Endothelial cell (in vitro differentiated cells): ENCODE measurements around the gene XYLT1. TPM values are rescaled to one million over a fixed set of nuclear protein-coding genes. Genes with fewer than 3 reads are reported as not detected.
A peak's percentile ranks its signal among the peaks of the same experiment; 100 is the strongest.

Experiments
- DNase-seq: peaks from one replicate; pipeline ENCODE4 v3.0.0; 2021; ENCODE audit warnings: low spot score
- H3K27ac Mint-ChIP-seq: one replicate; pipeline ENCODE4 v1.8.0; 2021; ENCODE audit warnings: mixed read lengths, inconsistent platforms; ENCODE audit not compliant: unreplicated experiment
- H3K27me3 Mint-ChIP-seq: one replicate; pipeline ENCODE4 v1.8.0; 2021; ENCODE audit warnings: mild to moderate bottlenecking, moderate library complexity, mixed read lengths, inconsistent platforms; ENCODE audit not compliant: unreplicated experiment
- H3K36me3 Mint-ChIP-seq: one replicate; pipeline ENCODE4 v1.8.0; 2021; ENCODE audit warnings: mild to moderate bottlenecking, low read depth, mixed read lengths, inconsistent platforms; ENCODE audit not compliant: unreplicated experiment
- H3K4me1 Mint-ChIP-seq: one replicate; pipeline ENCODE4 v1.8.0; 2021; ENCODE audit warnings: mild to moderate bottlenecking, mixed read lengths, inconsistent platforms; ENCODE audit not compliant: unreplicated experiment
- H3K4me3 Mint-ChIP-seq: one replicate; pipeline ENCODE4 v1.8.0; 2021; ENCODE audit warnings: mild to moderate bottlenecking, mixed read lengths, inconsistent platforms; ENCODE audit not compliant: unreplicated experiment
- H3K9me3 Mint-ChIP-seq: one replicate; pipeline ENCODE4 v1.8.0; 2021; ENCODE audit warnings: mixed read lengths, inconsistent platforms; ENCODE audit not compliant: unreplicated experiment
- CTCF ChIP-seq: fragments of 200-600 bp; sonication (generic); IDR thresholded peaks from one replicate; pipeline ENCODE4 v1.5.0; 2021; ENCODE audit warnings: antibody characterized with exemption; ENCODE audit not compliant: unreplicated experiment
- total RNA-seq: library from RNA; stranded (reverse); fragmentation: NEBNext Ultra II Directional; extraction: Animal tissue kit (Norgen Biotek cat#: 25700); gene quantifications from one replicate; pipeline ENCODE4 v1.2.1, GENCODE V29; 2021; ENCODE audit not compliant: unreplicated experiment

Gene XYLT1
- total RNA-seq, 1 donor from 2014 or later = 11.1 TPM

DNA sequence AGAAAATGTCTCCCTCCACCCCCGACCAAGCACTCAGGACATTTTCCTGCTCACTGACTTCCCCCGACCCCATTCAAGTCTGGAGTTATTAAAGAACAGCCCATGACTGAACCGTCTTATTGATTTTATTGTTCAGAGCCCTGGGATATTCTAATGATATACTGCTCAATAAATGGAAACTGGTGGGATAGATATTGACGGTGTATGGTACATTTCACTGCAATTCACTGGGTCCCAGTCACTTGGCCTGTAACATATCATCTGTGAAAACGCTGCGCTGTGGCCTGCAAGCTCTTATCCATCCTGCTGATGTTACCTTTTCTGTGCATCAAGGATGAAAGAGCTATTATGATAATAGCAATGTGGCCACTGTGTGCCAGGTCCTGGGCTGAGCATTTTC, 258.2 kb downstream of the XYLT1 start:
- TF ChIP-seq CTCF = no peak
- Mint-ChIP-seq H3K36me3 (no peaks in the 10 kb centered on the region), H3K4me3 (no peak overlapping the region), H3K27ac (no peak overlapping the region), H3K4me1 (no peaks in the 10 kb centered on the region), H3K27me3 (no peaks in the 10 kb centered on the region), H3K9me3 (no peaks in the 10 kb centered on the region)
- DNase-seq = no peak

- peak; percentile 59 for DNase-seq
- no peak overlapping the region for H3K4me3 Mint-ChIP-seq
- no peaks in the 10 kb centered on the region for H3K27me3 Mint-ChIP-seq
- H3K27ac Mint-ChIP-seq = no peak overlapping the region
- H3K9me3 Mint-ChIP-seq = no peaks in the 10 kb centered on the region
- no peaks in the 10 kb centered on the region for H3K4me1 Mint-ChIP-seq
- H3K36me3 Mint-ChIP-seq = no peaks in the 10 kb centered on the region
- TF ChIP-seq CTCF = peak; percentile 60
Observed at GRCh38 chr16:17211797-17212196, 259.0 kb downstream of the XYLT1 start.

- TF ChIP-seq CTCF = no peak
- Mint-ChIP-seq H3K9me3 (no peaks in the 10 kb centered on the region), H3K4me3 (no peak overlapping the region)
Observed at GRCh38 chr16:17206712-17207111, 264.0 kb downstream of the XYLT1 start.

DNA sequence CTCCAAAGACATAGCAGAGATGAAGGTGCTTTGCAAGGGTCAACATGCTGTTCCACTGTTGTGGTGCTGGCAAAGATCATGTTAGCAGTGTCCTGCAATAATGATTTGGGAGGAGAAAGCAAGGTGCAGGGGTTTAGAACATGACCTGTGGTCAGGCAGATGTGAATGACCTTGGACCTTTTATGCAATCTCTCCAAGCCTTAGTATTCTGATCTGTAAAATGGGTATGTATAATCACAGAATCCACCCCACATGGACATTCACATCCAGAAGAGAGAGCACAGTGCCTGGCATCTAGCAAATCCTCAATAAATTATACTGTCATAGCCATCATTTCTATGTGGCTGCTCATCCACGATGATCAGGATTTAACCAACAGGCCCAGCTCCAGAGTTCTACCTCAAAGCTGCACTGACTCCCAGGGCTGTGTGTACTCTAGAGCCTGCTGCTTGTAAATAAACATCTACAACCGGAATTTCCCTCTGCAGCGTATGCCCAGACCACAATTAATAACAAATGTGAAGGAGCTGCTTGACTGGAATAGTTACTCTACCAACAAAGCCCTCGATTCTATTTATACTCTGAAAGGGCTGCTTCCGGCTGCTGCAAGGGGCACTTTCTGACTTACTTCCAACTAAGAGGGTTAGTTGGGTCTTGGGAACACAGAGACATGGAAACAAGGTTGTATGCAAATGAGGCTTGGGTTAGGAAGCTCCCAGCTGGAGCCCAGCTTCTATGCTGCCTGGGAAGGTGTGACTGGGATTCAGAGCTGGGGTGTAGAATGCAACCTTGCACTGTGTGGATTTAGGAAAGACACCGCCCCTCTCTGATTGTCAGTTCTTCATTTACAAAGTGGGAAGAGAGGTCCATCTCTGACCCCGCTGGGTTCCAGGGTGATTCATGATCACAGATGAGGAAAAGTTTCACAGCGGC, 265.2 kb downstream of the XYLT1 start:
- no peak for TF ChIP-seq CTCF
- H3K9me3 Mint-ChIP-seq = no peaks in the 10 kb centered on the region
- H3K4me3 Mint-ChIP-seq = no peak overlapping the region
- H3K27ac Mint-ChIP-seq = no peak overlapping the region
- H3K4me1 Mint-ChIP-seq = peaks cover 12% of the 10 kb centered on the region
- peaks cover 3% of the 10 kb centered on the region for H3K27me3 Mint-ChIP-seq
- no peaks in the 10 kb centered on the region for H3K36me3 Mint-ChIP-seq
- no peak for DNase-seq

More at GRCh38 chr16:17206712-17207111, 264.0 kb downstream of the XYLT1 start:
- Mint-ChIP-seq H3K36me3 (no peaks in the 10 kb centered on the region), H3K27ac (no peak overlapping the region), H3K4me1 (peaks cover 12% of the 10 kb centered on the region), H3K27me3 (peaks cover 3% of the 10 kb centered on the region)
- no peak for DNase-seq

- DNase-seq = no peak
- TF ChIP-seq CTCF = no peak
- Mint-ChIP-seq H3K27ac (no peak overlapping the region), H3K4me3 (no peak overlapping the region), H3K9me3 (no peaks in the 10 kb centered on the region), H3K4me1 (peaks cover 12% of the 10 kb centered on the region), H3K36me3 (no peaks in the 10 kb centered on the region), H3K27me3 (peaks cover 5% of the 10 kb centered on the region)
Observed at GRCh38 chr16:17204644-17205043, 266.1 kb downstream of the XYLT1 start.
